Liver (tissue), 9 donors: ENCODE measurements around the gene PATZ1. TPM values are rescaled to one million over a fixed set of nuclear protein-coding genes. Genes with fewer than 3 reads are reported as not detected.
"Not testable (repeated sequence)": the region's sequence is repeated elsewhere in the genome, so short reads cannot be mapped to it uniquely, and the experiment has no call there.

Experiments
- DNase-seq: peaks from one replicate; pipeline ENCODE4 v3.0.0-alpha.2; 2017; ENCODE audit warnings: low spot score
- H3K27ac ChIP-seq, 2 donors: one replicate each; pipeline ENCODE4 v1.7.0; 2013; ENCODE audit warnings: inconsistent platforms in 2 of 2, low read length in 2 of 2, control low read depth in 1 of 2, low read depth in 1 of 2, mild to moderate bottlenecking in 1 of 2
- H3K27me3 ChIP-seq, 4 donors: one replicate each; pipeline versions ENCODE4 v1.6.1 to v1.7.0; 2013; ENCODE audit warnings: low read length in 3 of 4, inconsistent platforms in 1 of 4, mild to moderate bottlenecking in 1 of 4, moderate library complexity in 1 of 4; ENCODE audit not compliant: control insufficient read depth in 4 of 4, insufficient read depth in 4 of 4
- H3K36me3 ChIP-seq, 4 donors: one replicate each; pipeline versions ENCODE4 v1.6.1 to v1.7.0; 2013; ENCODE audit warnings: low read length in 3 of 4, mild to moderate bottlenecking in 3 of 4, low read depth in 1 of 4, moderate library complexity in 1 of 4; ENCODE audit not compliant: control insufficient read depth in 4 of 4, insufficient read depth in 3 of 4
- H3K4me1 ChIP-seq, 4 donors: one replicate each; pipeline versions ENCODE4 v1.6.1 to v1.7.0; 2013; ENCODE audit warnings: low read length in 3 of 4, mild to moderate bottlenecking in 3 of 4, moderate library complexity in 1 of 4; ENCODE audit not compliant: control insufficient read depth in 4 of 4, insufficient read depth in 4 of 4
- H3K4me3 ChIP-seq, 3 donors: one replicate each; pipeline versions ENCODE4 v1.6.1 to v1.7.0; 2013; ENCODE audit warnings: low read length in 3 of 3, control low read depth in 1 of 3, low read depth in 1 of 3, mild to moderate bottlenecking in 1 of 3
- H3K9ac ChIP-seq, 2 donors: one replicate each; pipeline ENCODE4 v1.7.0; 2013; ENCODE audit warnings: low read length in 2 of 2, mild to moderate bottlenecking in 2 of 2, moderate library complexity in 2 of 2, control low read depth in 1 of 2, low read depth in 1 of 2
- H3K9me3 ChIP-seq, 4 donors: one replicate each; pipeline versions ENCODE4 v1.6.1 to v1.7.0; 2013; ENCODE audit warnings: low read length in 3 of 4; ENCODE audit not compliant: control insufficient read depth in 4 of 4
- ATF3 ChIP-seq: IDR thresholded peaks from 2 replicates; pipeline ENCODE4 v1.6.1; 2016; ENCODE audit warnings: antibody characterized with exemption
- FOXA2 ChIP-seq: IDR thresholded peaks from 2 replicates; pipeline ENCODE4 v1.6.1; 2016; ENCODE audit warnings: antibody characterized with exemption
- HNF4G ChIP-seq: IDR thresholded peaks from 2 replicates; pipeline ENCODE4 v1.6.1; 2016; ENCODE audit warnings: antibody characterized with exemption
- JUND ChIP-seq, 2 donors: IDR thresholded peaks; 2 replicates each; pipeline ENCODE4 v1.6.1; 2016; ENCODE audit warnings: antibody characterized with exemption in 2 of 2
- NR2F2 ChIP-seq: IDR thresholded peaks from 2 replicates; pipeline ENCODE4 v1.6.1; 2016; ENCODE audit warnings: antibody characterized with exemption
- RAD21 ChIP-seq, 2 donors: IDR thresholded peaks; 2 replicates each; pipeline ENCODE4 v1.6.1; 2016; ENCODE audit warnings: antibody characterized with exemption in 2 of 2, mild to moderate bottlenecking in 2 of 2
- REST ChIP-seq: IDR thresholded peaks from 2 replicates; pipeline ENCODE4 v1.6.1; 2016; ENCODE audit warnings: antibody characterized with exemption, mild to moderate bottlenecking
- RXRA ChIP-seq, 2 donors: IDR thresholded peaks; 2 replicates each; pipeline ENCODE4 v1.6.1; 2017 to 2018; ENCODE audit warnings: antibody characterized with exemption in 2 of 2, mild to moderate bottlenecking in 1 of 2
- SP1 ChIP-seq: IDR thresholded peaks from 2 replicates; pipeline ENCODE4 v1.6.1; 2018; ENCODE audit warnings: antibody characterized with exemption, mild to moderate bottlenecking
- TAF1 ChIP-seq: conservative IDR thresholded peaks from 2 replicates; pipeline ENCODE4 v1.6.1; 2016; ENCODE audit warnings: antibody characterized with exemption, mild to moderate bottlenecking
- YY1 ChIP-seq: IDR thresholded peaks from 2 replicates; pipeline ENCODE4 v1.6.1; 2016; ENCODE audit warnings: antibody characterized with exemption, mild to moderate bottlenecking
- WGBS: extraction: QIAGEN DNeasy Blood & Tissue Kit; methylation state at CpG from one replicate; pipeline ENCODE4 v1.1.7; 2013; 5-methylcytosine and 5-hydroxymethylcytosine counted together
- polyA plus RNA-seq, 2 donors: library from polyadenylated mRNA; stranded (reverse) in 1 of 2; unstranded in 1 of 2; fragments of 200-250 nt in 1 of 2; fragments of >200 nt in 1 of 2; fragmentation: Nextera tagmentation in 1 of 2; extraction: Ambion mirVana in 1 of 2; gene quantifications; one replicate each; pipeline versions ENCODE4 v1.2.1 to v1.2.3, GENCODE V29; 2013 to 2015
- total RNA-seq, 2 donors: library from RNA; depleted of rRNA; stranded (reverse); fragments of >200 nt; gene quantifications; one replicate each; pipeline ENCODE4 v1.2.3, GENCODE V29; 2014
- donor health status: healthy.
- donor health status: healthy.
- donor health status: healthy.
- donor health status: healthy.
- donor health status: healthy.

PATZ1 gene
- total and polyA plus RNA-seq, 4 donors, result 3.8 to 13.5 (median 10.1) TPM

- no peak for TF ChIP-seq REST
- no peak for TF ChIP-seq YY1
- no peak for TF ChIP-seq NR2F2
- no peak for TF ChIP-seq HNF4G
- TF ChIP-seq JUND (IDR thresholded peaks at IDR 0.05), result no peak
Observed at GRCh38 chr22:31348766-31349165, 2.6 kb upstream of the PATZ1 start (continued).

- not testable (repeated sequence) for H3K27me3 ChIP-seq, H3K9me3 ChIP-seq, H3K36me3 ChIP-seq, DNase-seq
- Histone ChIP-seq H3K4me3 (peak overlapping the region in 2 of 3 donors; percentile 59 to 70), H3K27ac (peak overlapping the region; percentile 78 to 87), H3K9ac (peak overlapping the region in 1 of 2 donors; percentile 54), H3K4me1 (peaks cover 18 to 47% (median 34%) of the 10 kb centered on the region in 4 donors)
- 76% methylated on average over 16 of the region's 16 CpGs for WGBS
Observed at GRCh38 chr22:31348009-31348337, 1.8 kb upstream of the PATZ1 start.

GRCh38 chr22:31347251-31348008, 1.3 kb upstream of the PATZ1 start:
- DNase-seq, result peak; percentile 68
- WGBS, result under 1% methylated on average over 50 of the region's 50 CpGs
- peak overlapping the region; percentile 59 to 91 (median 70) for H3K4me3 ChIP-seq
- H3K27ac ChIP-seq, result peak overlapping the region; percentile 78 to 87
- H3K36me3 ChIP-seq, result peaks cover 0 to 4% (median 3%) of the 10 kb centered on the region in 4 donors
- H3K4me1 ChIP-seq, result peaks cover 18 to 52% (median 36%) of the 10 kb centered on the region in 4 donors
- no peak for TF ChIP-seq SP1
- TF ChIP-seq TAF1, result peak; percentile 18
- no peak for TF ChIP-seq ATF3
- TF ChIP-seq FOXA2, result no peak
- no peak for TF ChIP-seq REST
- no peak for TF ChIP-seq NR2F2
- TF ChIP-seq RAD21 (IDR thresholded peaks at IDR 0.05), result peak in 1 of 2 donors; percentile 25
- TF ChIP-seq RXRA (IDR thresholded peaks at IDR 0.05), result peak; percentile 51 to 53
- TF ChIP-seq YY1, result peak; percentile 85
- H3K9ac ChIP-seq, result peak overlapping the region in 1 of 2 donors; percentile 54
- H3K9me3 ChIP-seq, result no peaks in the 10 kb centered on the region
- no peaks in the 10 kb centered on the region for H3K27me3 ChIP-seq
